Mesenchymal stem cell (in vitro differentiated cells and primary cell): Measurements from ENCODE around the gene HK1.

ENCODE experiments used
- DNase-seq: peaks from one replicate; pipeline ENCODE4 v3.0.0-alpha.2; 2013
- H2AFZ ChIP-seq: one replicate; pipeline ENCODE4 v1.6.1; 2013; ENCODE audit warnings: low read depth, mild to moderate bottlenecking, control low read depth, inconsistent platforms, low read length, moderate library complexity
- H2AK5ac ChIP-seq: 2 replicates; pipeline ENCODE4 v1.6.1; 2013; ENCODE audit warnings: low read length, moderate library complexity, mild to moderate bottlenecking, inconsistent platforms; ENCODE audit not compliant: severe bottlenecking
- H2BK120ac ChIP-seq: one replicate; pipeline ENCODE4 v1.6.1; 2013; ENCODE audit warnings: low read depth, mild to moderate bottlenecking, inconsistent platforms, low read length, moderate library complexity
- H2BK12ac ChIP-seq, 2 experiments: one replicate each; pipeline ENCODE4 v1.6.1; 2013; ENCODE audit warnings: inconsistent platforms in 2 of 2, low read length in 2 of 2, mild to moderate bottlenecking in 2 of 2, moderate library complexity in 2 of 2, control low read depth in 1 of 2
- H2BK15ac ChIP-seq: one replicate; pipeline ENCODE4 v1.6.1; 2013; ENCODE audit warnings: mild to moderate bottlenecking, low read depth, inconsistent platforms; ENCODE audit not compliant: poor library complexity, severe bottlenecking
- H2BK5ac ChIP-seq: 2 replicates; pipeline ENCODE4 v1.6.1; 2013; ENCODE audit warnings: low read depth, mild to moderate bottlenecking, low read length, control low read depth, inconsistent platforms; ENCODE audit not compliant: poor library complexity, severe bottlenecking
- H3K14ac ChIP-seq, 2 experiments: one replicate each; pipeline ENCODE4 v1.6.1; 2013; ENCODE audit warnings: inconsistent platforms in 2 of 2, low read length in 2 of 2, control low read depth in 1 of 2, mild to moderate bottlenecking in 1 of 2, moderate library complexity in 1 of 2
- H3K18ac ChIP-seq, 2 experiments: one replicate each; pipeline ENCODE4 v1.6.1; 2013; ENCODE audit warnings: inconsistent platforms in 2 of 2, low read length in 2 of 2, control low read depth in 1 of 2, low read depth in 1 of 2, mild to moderate bottlenecking in 1 of 2
- H3K23ac ChIP-seq, 2 experiments: one replicate each; pipeline ENCODE4 v1.6.1; 2013; ENCODE audit warnings: inconsistent platforms in 2 of 2, low read length in 2 of 2, mild to moderate bottlenecking in 2 of 2, moderate library complexity in 2 of 2, control low read depth in 1 of 2
- H3K27ac ChIP-seq: 2 replicates; pipeline ENCODE4 v1.5.1; 2013; ENCODE audit warnings: mild to moderate bottlenecking, moderate library complexity, low read length, control low read depth, inconsistent platforms; ENCODE audit not compliant: poor library complexity, severe bottlenecking
- H3K27me3 ChIP-seq, 2 experiments: 2 replicates each; pipeline versions ENCODE4 v1.6.1 to v1.7.0; 2013; ENCODE audit warnings: low read length in 2 of 2, mild to moderate bottlenecking in 2 of 2, moderate library complexity in 2 of 2, control low read depth in 1 of 2, inconsistent platforms in 1 of 2; ENCODE audit not compliant: control insufficient read depth in 1 of 2, insufficient read depth in 1 of 2
- H3K36me3 ChIP-seq, 2 experiments: 2 replicates each; pipeline versions ENCODE4 v1.6.1 to v1.7.0; 2013; ENCODE audit warnings: low read length in 2 of 2, control low read depth in 1 of 2, inconsistent platforms in 1 of 2, low read depth in 1 of 2, mild to moderate bottlenecking in 1 of 2; ENCODE audit not compliant: insufficient read depth in 2 of 2, control insufficient read depth in 1 of 2
- H3K4ac ChIP-seq, 2 experiments: one replicate each; pipeline ENCODE4 v1.6.1; 2013; ENCODE audit warnings: inconsistent platforms in 2 of 2, low read length in 2 of 2, mild to moderate bottlenecking in 2 of 2, moderate library complexity in 2 of 2, control low read depth in 1 of 2, low read depth in 1 of 2
- H3K4me1 ChIP-seq: 2 replicates; pipeline ENCODE4 v1.6.1; 2013; ENCODE audit warnings: low read depth, low read length, control low read depth; ENCODE audit not compliant: control insufficient read depth, insufficient read depth
- H3K4me2 ChIP-seq: 2 replicates; pipeline ENCODE4 v1.6.1; 2013; ENCODE audit warnings: low read length, mild to moderate bottlenecking, inconsistent platforms; ENCODE audit not compliant: poor library complexity, severe bottlenecking
- H3K4me3 ChIP-seq, 2 experiments: 2 replicates each; pipeline versions ENCODE4 v1.5.1 to v1.7.0; 2013; ENCODE audit warnings: low read length in 2 of 2, mild to moderate bottlenecking in 2 of 2, control low read depth in 1 of 2, low read depth in 1 of 2; ENCODE audit not compliant: insufficient read depth in 1 of 2
- H3K79me1 ChIP-seq: replicated peaks from 2 replicates; pipeline ENCODE4 v1.6.1; 2013; ENCODE audit warnings: mild to moderate bottlenecking, control low read depth, low read length, inconsistent platforms; ENCODE audit not compliant: poor library complexity, severe bottlenecking
- H3K9ac ChIP-seq: 2 replicates; pipeline ENCODE4 v1.7.0; 2013; ENCODE audit warnings: mild to moderate bottlenecking, low read length, moderate library complexity
- H3K9me3 ChIP-seq: 2 replicates; pipeline ENCODE4 v1.7.0; 2013; ENCODE audit warnings: mild to moderate bottlenecking, low read length; ENCODE audit not compliant: control insufficient read depth
- H4K8ac ChIP-seq: one replicate; pipeline ENCODE4 v1.6.1; 2013; ENCODE audit warnings: inconsistent platforms, mild to moderate bottlenecking, low read length, moderate library complexity
- H4K91ac ChIP-seq: one replicate; pipeline ENCODE4 v1.6.1; 2013; ENCODE audit warnings: mild to moderate bottlenecking, low read length, inconsistent platforms
- WGBS: methylation state at CpG from one replicate; pipeline ENCODE4 v1.1.7; 2013; ENCODE audit warnings: mixed read lengths; 5-methylcytosine and 5-hydroxymethylcytosine counted together

Gene HK1

GRCh38 chr10:69435966-69436520, 157.7 kb downstream of the HK1 start:
- no peaks in the 10 kb centered on the region for H3K27me3 ChIP-seq
- no peak overlapping the region for H4K8ac ChIP-seq
- H2BK12ac ChIP-seq: peak overlapping the region in 1 of 2 experiments; percentile 57
- H3K4me1 ChIP-seq: peaks cover 10% of the 10 kb centered on the region
- no peak overlapping the region for H2BK15ac ChIP-seq
- no peak overlapping the region for H3K4me2 ChIP-seq
- no peak for DNase-seq
- no peak overlapping the region for H2AFZ ChIP-seq
- no peak overlapping the region for H2BK120ac ChIP-seq
- peak overlapping the region in 1 of 2 experiments; percentile 71 for H3K14ac ChIP-seq
- H3K18ac ChIP-seq: peak overlapping the region in 1 of 2 experiments; percentile 38
- no peaks in the 10 kb centered on the region for H3K79me1 ChIP-seq
- no peaks in the 10 kb centered on the region for H3K36me3 ChIP-seq
- H2BK5ac ChIP-seq: no peak overlapping the region
- WGBS: 94% methylated on average over 14 of the region's 14 CpGs
- no peak overlapping the region for H3K23ac ChIP-seq
- H4K91ac ChIP-seq: no peak overlapping the region
- H3K9me3 ChIP-seq: no peaks in the 10 kb centered on the region
- no peak overlapping the region for H3K9ac ChIP-seq
- no peak overlapping the region for H3K4me3 ChIP-seq
- H3K27ac ChIP-seq: no peak overlapping the region
- no peak overlapping the region for H3K4ac ChIP-seq
- no peak overlapping the region for H2AK5ac ChIP-seq

GRCh38 chr10:69437321-69438259, 159.3 kb downstream of the HK1 start:
- H3K9me3 ChIP-seq: no peaks in the 10 kb centered on the region
- no peak overlapping the region for H3K14ac ChIP-seq
- no peak overlapping the region for H2BK12ac ChIP-seq
- H3K18ac ChIP-seq: no peak overlapping the region
- no peak overlapping the region for H3K9ac ChIP-seq
- no peak for DNase-seq
- no peak overlapping the region for H2AFZ ChIP-seq
- no peak overlapping the region for H3K4me2 ChIP-seq
- H2BK5ac ChIP-seq: peak overlapping the region; percentile 45
- no peak overlapping the region for H3K4me3 ChIP-seq
- no peak overlapping the region for H2BK15ac ChIP-seq
- peak overlapping the region; percentile 75 for H3K27ac ChIP-seq
- H4K8ac ChIP-seq: no peak overlapping the region
- H3K4me1 ChIP-seq: peaks cover 10% of the 10 kb centered on the region
- no peak overlapping the region for H3K4ac ChIP-seq
- no peaks in the 10 kb centered on the region for H3K36me3 ChIP-seq
- no peak overlapping the region for H2AK5ac ChIP-seq
- no peaks in the 10 kb centered on the region for H3K79me1 ChIP-seq
- no peaks in the 10 kb centered on the region for H3K27me3 ChIP-seq
- no peak overlapping the region for H2BK120ac ChIP-seq
- 89% methylated on average over 11 of the region's 13 CpGs for WGBS
- H4K91ac ChIP-seq: no peak overlapping the region
- no peak overlapping the region for H3K23ac ChIP-seq

DNA sequence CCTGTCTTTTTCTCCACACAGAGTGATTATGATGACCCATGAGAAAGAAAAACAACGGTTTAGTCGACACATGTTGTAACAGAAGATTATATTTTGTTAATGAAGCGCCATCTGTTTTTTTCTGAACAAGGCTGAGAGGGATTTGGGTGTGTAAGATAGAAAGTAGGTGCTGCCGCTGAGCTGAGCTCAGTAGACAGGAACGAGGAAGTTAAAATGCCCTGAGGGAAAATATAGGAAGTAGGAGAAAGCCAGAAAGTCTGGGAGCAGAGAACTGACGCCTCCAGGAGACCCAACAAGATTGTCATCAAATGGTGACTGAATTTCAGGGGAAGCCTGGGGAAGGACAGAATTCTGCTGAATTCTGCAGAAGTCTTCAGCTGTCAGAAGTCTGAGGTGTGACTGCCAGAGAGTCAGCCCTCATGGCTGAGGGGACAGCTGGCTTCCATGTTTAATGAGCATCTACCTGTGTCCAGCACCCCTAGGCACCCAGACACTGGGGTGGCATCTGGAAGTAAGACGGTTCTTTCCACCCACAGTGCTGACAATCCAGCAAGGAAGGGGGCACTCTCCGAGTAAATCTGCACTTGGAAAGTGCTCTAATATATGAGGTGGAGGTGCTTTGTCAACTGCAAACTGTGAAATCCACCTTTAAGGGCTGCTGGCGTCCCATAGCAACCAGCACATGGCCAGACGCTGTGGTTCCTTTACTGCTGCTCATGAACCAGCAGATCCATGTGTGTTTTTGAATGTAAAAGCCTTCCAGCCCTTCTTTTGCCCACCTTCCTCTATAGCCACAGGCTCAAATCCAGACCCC, 160.4 kb downstream of the HK1 start:
- Histone ChIP-seq H2AFZ (no peak overlapping the region), H3K18ac (peak overlapping the region in 1 of 2 experiments; percentile 59), H4K8ac (peak overlapping the region; percentile 31), H2BK12ac (peak overlapping the region in 1 of 2 experiments; percentile 49), H3K23ac (no peak overlapping the region), H3K4ac (no peak overlapping the region), H3K27me3 (no peaks in the 10 kb centered on the region), H3K14ac (no peak overlapping the region), H3K9ac (peak overlapping the region; percentile 17), H2BK5ac (no peak overlapping the region), H3K4me3 (no peak overlapping the region), H4K91ac (no peak overlapping the region), H3K79me1 (no peaks in the 10 kb centered on the region), H3K4me2 (peak overlapping the region; percentile 29), H3K4me1 (peaks cover 10% of the 10 kb centered on the region), H2BK15ac (no peak overlapping the region), H2BK120ac (no peak overlapping the region), H3K36me3 (no peaks in the 10 kb centered on the region), H3K27ac (peak overlapping the region; percentile 75), H2AK5ac (peak overlapping the region; percentile 81), H3K9me3 (no peaks in the 10 kb centered on the region)
- WGBS: 79% methylated on average over 10 of the region's 10 CpGs
- DNase-seq: peak; percentile 43

DNA sequence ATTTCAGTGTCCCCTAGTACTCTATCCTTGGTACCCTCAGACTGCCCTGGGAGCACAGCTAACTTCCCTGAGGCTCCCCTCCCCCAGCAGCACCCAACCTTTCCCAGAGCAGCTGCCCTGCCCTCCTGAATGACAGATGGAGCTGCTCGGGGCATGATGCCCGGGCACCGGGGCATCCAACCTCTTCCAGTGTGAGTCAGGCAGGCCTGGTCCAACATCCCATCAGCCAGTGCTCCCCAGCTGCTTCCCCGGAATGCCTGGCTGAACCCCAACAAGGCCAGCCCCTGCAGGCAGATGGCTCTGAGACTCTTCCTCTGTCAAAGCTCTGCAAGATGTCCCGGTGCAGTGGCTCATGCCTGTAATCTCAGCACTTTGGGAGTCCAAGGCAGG, 161.0 kb downstream of the HK1 start:
- H3K4me1 ChIP-seq: peaks cover 10% of the 10 kb centered on the region
- no peak overlapping the region for H3K4me3 ChIP-seq
- no peak overlapping the region for H3K4ac ChIP-seq
- no peak overlapping the region for H3K9ac ChIP-seq
- H3K27me3 ChIP-seq: no peaks in the 10 kb centered on the region
- no peaks in the 10 kb centered on the region for H3K79me1 ChIP-seq
- H2BK120ac ChIP-seq: no peak overlapping the region
- H2BK5ac ChIP-seq: no peak overlapping the region
- H2BK12ac ChIP-seq: no peak overlapping the region
- DNase-seq: no peak
- H3K36me3 ChIP-seq: no peaks in the 10 kb centered on the region
- H2AK5ac ChIP-seq: peak overlapping the region; percentile 0
- H2AFZ ChIP-seq: no peak overlapping the region
- no peak overlapping the region for H4K91ac ChIP-seq
- H3K4me2 ChIP-seq: no peak overlapping the region
- H3K18ac ChIP-seq: peak overlapping the region in 1 of 2 experiments; percentile 25
- WGBS: 91% methylated on average over 5 of the region's 5 CpGs
- H2BK15ac ChIP-seq: no peak overlapping the region
- H3K9me3 ChIP-seq: no peaks in the 10 kb centered on the region
- peak overlapping the region; percentile 35 for H4K8ac ChIP-seq
- no peak overlapping the region for H3K23ac ChIP-seq
- no peak overlapping the region for H3K14ac ChIP-seq
- H3K27ac ChIP-seq: no peak overlapping the region
